SK-N-SH (cell line): ENCODE results near the gene APBB2.

Source experiments
- CTCF ChIP-seq: fragments of 200-600 bp; sonication (generic); IDR thresholded peaks from 2 replicates; pipeline ENCODE4 v1.6.1; 2017; ENCODE audit warnings: antibody characterized with exemption, mild to moderate bottlenecking, moderate library complexity
- ELF1 ChIP-seq: IDR thresholded peaks from 2 replicates; pipeline ENCODE4 v1.4.0; 2012
- FOXM1 ChIP-seq: IDR thresholded peaks from 2 replicates; pipeline ENCODE4 v1.4.0; 2012; ENCODE audit warnings: low read depth, mild to moderate bottlenecking
- GABPA ChIP-seq: IDR thresholded peaks from 2 replicates; pipeline ENCODE4 v1.4.0; 2012; ENCODE audit warnings: low read depth, mild to moderate bottlenecking
- GATA2 ChIP-seq: sonication (generic); formaldehyde crosslinking; IDR thresholded peaks from 2 replicates; pipeline ENCODE4 v1.5.0; 2020; ENCODE audit warnings: mild to moderate bottlenecking, missing genetic modification reagents
- SIN3A ChIP-seq: IDR thresholded peaks from 2 replicates; pipeline ENCODE4 v1.6.1; 2012; ENCODE audit warnings: low read depth, mild to moderate bottlenecking, low read length, moderate library complexity, borderline replicate concordance
- TAF1 ChIP-seq: IDR thresholded peaks from 2 replicates; pipeline ENCODE4 v1.6.1; 2012; ENCODE audit warnings: low read depth, mild to moderate bottlenecking, low read length, moderate library complexity, borderline replicate concordance
- TCF12 ChIP-seq: IDR thresholded peaks from 2 replicates; pipeline ENCODE4 v1.4.0; 2012

- TF ChIP-seq GABPA: no peak
- TF ChIP-seq CTCF: no peak
- TF ChIP-seq TCF12: no peak
- TF ChIP-seq ELF1: no peak
- no peak for TF ChIP-seq FOXM1
- no peak for TF ChIP-seq SIN3A
- no peak for TF ChIP-seq GATA2
- TF ChIP-seq TAF1: no peak
Measured at GRCh38 chr4:41119867-41120295, 94.5 kb downstream of the APBB2 start.
